Activated CD4-positive, CD25-positive, alpha-beta regulatory T cell treated with anti-CD3 and anti-CD28 coated beads, Interleukin-2, amount 50 U/mL, for 72 hours (primary cell): Measurements from ENCODE around the gene OLA1.

Experiments
- DNase-seq: peaks from one replicate; pipeline ENCODE4 v3.0.0; 2021

The OLA1 gene

DNA sequence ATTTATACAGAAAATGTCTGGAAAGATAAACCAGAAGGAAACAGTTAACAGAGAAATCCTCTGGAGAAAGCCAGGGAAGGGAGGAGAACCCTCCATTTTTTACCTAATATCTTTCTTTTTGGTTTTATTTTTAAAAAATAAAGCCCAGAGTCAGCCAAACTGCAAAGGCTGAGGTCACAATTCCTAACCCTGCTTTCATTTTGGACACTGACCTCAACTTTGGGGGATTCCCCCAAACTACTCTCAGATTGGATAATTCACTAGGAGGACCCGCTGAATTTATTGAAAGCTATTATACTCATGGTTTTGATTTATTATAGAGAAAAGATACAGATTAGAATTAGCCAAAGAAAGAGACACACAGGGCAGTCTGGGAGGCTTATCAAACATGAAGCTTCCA lies 189.9 kb downstream of the OLA1 start:
- no peak for DNase-seq

- no peak for DNase-seq
These were observed 190.3 kb downstream of the OLA1 start for GRCh38 chr2:174058026-174058425.

DNA sequence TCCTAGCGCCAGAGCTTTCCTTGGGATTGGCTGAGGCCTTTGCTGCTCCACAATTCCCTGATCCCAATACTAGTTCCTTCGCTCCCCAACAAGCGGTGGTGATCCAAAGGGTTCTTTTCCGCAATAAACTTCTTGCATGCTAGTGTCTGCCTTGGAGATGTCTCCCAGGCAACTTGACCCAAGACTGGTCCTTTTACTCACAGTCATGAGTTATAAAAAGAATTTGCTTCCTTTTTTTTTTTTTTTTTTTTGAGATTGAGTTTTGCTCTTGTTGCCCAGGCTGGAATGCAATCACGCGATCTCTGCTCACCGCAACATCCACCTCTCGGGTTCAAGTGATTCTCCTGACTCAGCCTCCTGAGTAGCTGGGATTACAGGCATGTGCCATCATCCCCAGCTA lies 193.4 kb downstream of the OLA1 start:
- DNase-seq: no peak

GRCh38 chr2:174053355-174054151 lies 194.8 kb downstream of the OLA1 start:
- DNase-seq: no peak

DNA sequence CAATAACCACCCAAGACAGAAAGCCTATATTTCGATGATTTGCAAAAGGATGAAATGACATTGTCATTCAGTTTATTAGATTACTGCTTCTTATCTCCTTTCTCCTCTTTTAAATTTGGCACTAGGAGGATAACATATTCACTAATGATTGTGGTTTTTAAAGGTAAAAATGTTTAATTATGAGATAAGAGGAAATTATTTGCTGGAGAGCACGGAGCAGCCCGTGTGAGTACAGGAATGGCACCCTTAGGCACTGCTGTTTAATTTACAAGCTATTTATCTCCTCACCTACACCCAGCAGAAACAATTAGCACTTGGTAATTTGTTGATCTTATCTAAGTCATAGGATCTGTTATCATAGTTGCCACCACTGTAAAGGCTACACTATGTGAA lies 195.8 kb downstream of the OLA1 start:
- no peak for DNase-seq

DNA sequence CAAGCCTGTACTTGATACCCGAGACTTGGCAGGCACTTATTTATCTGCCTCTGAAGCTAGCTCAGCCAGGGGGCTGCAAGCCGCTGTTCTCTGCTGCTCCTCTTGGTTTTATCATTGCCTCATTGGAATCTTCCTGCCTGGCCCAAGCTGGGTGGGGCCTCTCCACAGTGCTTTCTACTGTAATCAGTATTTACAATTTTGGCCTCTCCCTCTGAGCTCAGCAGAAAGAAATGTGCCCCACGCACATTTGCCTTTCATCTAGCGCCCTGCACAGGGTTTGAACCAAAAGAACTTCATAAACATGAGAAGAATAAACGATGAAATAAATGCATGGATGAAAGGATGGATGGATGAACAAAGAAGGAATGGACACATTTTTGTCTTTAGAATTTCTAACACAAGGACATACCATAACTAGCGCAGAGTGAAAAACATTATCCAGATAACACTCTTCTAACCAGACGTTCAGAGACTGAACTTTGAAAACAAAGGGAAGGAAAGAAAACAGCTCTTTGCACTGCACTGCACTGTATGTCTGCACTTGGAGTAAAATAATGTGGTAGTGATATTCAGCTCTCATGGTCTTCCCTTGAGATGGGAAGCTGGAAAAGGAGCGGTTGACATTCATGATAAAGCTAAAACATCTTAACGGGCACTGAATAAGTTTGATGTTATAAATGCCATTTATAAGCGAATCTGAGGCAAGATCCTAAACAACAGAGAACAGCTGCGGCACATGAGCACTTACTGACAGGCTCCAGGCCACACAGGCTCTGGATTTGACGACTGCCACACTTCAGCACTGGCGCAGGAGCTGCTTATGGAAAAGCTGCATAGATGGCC lies 196.4 kb downstream of the OLA1 start:
- no peak for DNase-seq

DNA sequence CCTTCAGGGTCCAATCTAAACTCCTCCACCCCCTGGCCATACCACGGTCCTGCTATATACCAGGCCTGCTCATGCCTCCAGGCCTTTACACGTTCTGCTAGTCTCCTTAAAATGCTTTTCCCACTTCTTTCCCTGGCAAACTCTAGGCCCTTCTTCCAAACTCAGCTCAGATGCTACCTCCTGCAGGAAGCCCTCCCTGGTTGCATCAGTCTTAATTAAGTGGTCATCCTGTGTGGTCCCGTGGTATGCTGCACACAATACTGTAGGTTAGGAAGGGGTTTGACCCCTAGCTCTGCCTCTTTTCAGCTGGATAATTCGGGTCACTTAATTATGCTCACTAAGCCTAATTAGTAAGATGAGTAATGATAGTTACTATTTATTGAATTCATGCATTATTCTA lies 197.3 kb downstream of the OLA1 start:
- DNase-seq: no peak

- no peak for DNase-seq
These were observed 198.4 kb downstream of the OLA1 start for GRCh38 chr2:174049895-174050294.

- no peak for DNase-seq
These were observed 200.1 kb downstream of the OLA1 start for GRCh38 chr2:174048243-174048642.

DNA sequence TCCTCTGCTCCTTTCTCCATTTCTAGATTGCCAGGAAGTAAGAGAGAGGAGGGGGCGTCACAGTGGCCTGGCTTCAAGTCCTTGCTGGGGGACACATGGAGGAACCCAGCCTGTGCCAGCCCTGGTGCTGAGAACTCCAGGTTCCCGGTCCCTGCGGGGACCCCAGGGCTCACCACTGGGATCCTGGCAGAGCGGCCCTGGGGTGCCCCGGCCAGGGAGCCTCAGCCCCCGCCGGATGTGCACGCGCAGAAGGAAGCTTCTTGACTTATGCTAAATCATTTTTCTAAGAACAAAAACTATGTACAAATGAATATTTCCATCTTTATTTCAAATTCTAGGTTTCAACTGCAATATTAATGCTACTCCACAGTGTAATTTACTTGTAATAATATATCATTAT lies 200.6 kb downstream of the OLA1 start:
- no peak for DNase-seq

- DNase-seq: no peak
These were observed 202.2 kb downstream of the OLA1 start for GRCh38 chr2:174046172-174046571.

DNA sequence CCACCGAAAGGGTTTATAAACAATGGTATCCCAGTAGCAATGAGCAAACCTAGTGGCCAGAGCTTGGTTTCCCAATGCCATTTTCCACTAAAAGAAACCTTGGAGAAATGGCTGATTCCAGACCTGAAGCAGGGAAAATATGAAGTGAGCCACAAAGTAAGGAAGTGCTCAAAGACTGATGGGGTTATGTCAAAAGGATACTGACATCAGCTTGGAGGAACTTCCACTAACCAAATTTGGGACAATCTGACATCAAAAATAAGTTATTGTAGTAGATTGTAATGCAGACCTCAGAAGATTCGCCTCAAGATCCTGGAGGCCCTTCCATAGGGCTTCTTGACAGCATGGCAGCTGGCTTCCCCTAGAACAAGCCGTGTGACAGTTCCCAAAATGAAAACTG lies 203.8 kb downstream of the OLA1 start:
- DNase-seq: no peak

DNA sequence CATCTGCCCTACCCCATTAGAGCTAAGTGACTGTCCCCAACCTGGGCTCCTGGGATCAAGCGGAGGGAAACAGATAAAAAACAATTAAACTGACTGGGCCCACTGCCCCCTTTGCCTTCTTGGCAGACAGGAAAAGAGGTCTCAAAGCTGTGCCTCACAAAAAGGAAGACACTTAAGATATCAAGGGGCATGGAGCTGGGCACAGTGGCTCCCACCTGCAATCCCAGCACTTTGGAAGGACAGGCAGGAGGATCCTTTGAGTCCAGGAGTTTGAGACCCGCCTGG lies 208.0 kb downstream of the OLA1 start:
- DNase-seq: no peak

GRCh38 chr2:174039551-174040416 lies 208.5 kb downstream of the OLA1 start:
- DNase-seq: peak; percentile 86

GRCh38 chr2:174038462-174038861 lies 209.9 kb downstream of the OLA1 start:
- no peak for DNase-seq

- no peak for DNase-seq
These were observed 211.5 kb downstream of the OLA1 start for GRCh38 chr2:174036825-174037224.

GRCh38 chr2:174035981-174036742 lies 212.2 kb downstream of the OLA1 start:
- DNase-seq: no peak

- no peak for DNase-seq
These were observed 213.2 kb downstream of the OLA1 start for GRCh38 chr2:174035117-174035635.

- DNase-seq: no peak
These were observed 215.2 kb downstream of the OLA1 start for GRCh38 chr2:174033163-174033550.

DNA sequence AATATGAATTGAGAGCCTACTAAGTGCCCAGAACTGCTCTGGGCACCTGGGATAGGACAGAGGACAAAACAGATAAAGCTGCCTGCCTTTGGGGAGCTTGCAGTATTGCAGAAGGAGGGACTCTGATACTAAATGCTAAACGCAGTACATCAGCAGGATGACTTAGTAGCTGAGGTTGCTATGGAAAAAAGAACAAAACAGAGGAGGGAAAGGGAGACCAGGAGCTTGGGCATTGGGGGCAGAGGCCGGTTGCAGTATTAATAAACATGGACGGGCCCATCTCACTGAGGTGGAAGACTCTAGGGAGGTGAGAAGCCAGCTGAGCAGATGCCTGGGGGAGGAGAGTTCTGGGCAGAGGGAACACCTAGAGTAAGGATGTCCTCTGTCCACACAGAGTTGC lies 217.1 kb downstream of the OLA1 start:
- no peak for DNase-seq

GRCh38 chr2:174028935-174029334 lies 219.4 kb downstream of the OLA1 start:
- no peak for DNase-seq

DNA sequence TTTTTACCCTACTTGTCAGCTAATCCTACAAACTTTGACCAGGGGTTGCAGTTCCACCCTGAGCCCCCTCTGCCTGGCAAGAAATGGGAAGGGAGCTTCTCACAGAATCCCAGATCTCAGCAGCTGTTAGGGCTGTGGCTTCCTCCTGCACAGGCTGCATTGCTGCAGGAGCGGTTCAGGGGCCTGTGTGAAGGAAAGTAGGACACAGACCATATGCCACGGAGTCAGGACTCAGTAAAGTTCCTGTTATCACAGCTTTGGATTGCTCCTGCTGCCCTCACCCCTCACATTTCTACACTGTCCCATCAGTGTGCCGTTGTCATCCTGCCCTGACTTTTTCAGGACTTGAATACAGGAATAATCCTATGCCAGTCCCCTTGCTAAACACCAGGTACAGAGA lies 220.4 kb downstream of the OLA1 start:
- DNase-seq: no peak
